GM18499 (cell line): ENCODE data around the gene MYOM1.
A peak's percentile ranks its signal among the peaks of the same experiment; 100 is the strongest.

ENCODE experiments used
- ATAC-seq: cut with Tn5 transposase; IDR thresholded peaks from one replicate; pipeline ENCODE4 v1.9.1; 2021; ENCODE audit warnings: moderate number of reproducible peaks; ENCODE audit not compliant: insufficient read depth, unreplicated experiment

The MYOM1 gene

GRCh38 chr18:3192752-3193151 lies 27.0 kb downstream of the MYOM1 start:
- ATAC-seq: no peak

- ATAC-seq: no peak
Observed at GRCh38 chr18:3192286-3192685, 27.5 kb downstream of the MYOM1 start.

GRCh38 chr18:3190610-3191009 lies 29.2 kb downstream of the MYOM1 start:
- ATAC-seq: no peak

- ATAC-seq: no peak
Observed at GRCh38 chr18:3189884-3190283, 29.9 kb downstream of the MYOM1 start.

- no peak for ATAC-seq
Observed at GRCh38 chr18:3186678-3187658, 32.8 kb downstream of the MYOM1 start.

GRCh38 chr18:3184275-3184963 lies 35.3 kb downstream of the MYOM1 start:
- ATAC-seq: no peak

GRCh38 chr18:3183103-3183717 lies 36.6 kb downstream of the MYOM1 start:
- no peak for ATAC-seq

- ATAC-seq: no peak
Observed at GRCh38 chr18:3180325-3180724, 39.4 kb downstream of the MYOM1 start.

- no peak for ATAC-seq
Observed at GRCh38 chr18:3179430-3180089, 40.2 kb downstream of the MYOM1 start.

GRCh38 chr18:3177902-3178687 lies 41.7 kb downstream of the MYOM1 start:
- ATAC-seq: peak; percentile 89

GRCh38 chr18:3175195-3175758 lies 44.5 kb downstream of the MYOM1 start:
- ATAC-seq: no peak

GRCh38 chr18:3172097-3172496 lies 47.7 kb downstream of the MYOM1 start:
- no peak for ATAC-seq

GRCh38 chr18:3171631-3172030 lies 48.1 kb downstream of the MYOM1 start:
- no peak for ATAC-seq

GRCh38 chr18:3170441-3171161 lies 49.2 kb downstream of the MYOM1 start:
- ATAC-seq: no peak

- no peak for ATAC-seq
Observed at GRCh38 chr18:3164381-3164780, 55.4 kb downstream of the MYOM1 start.

GRCh38 chr18:3163968-3164367 lies 55.8 kb downstream of the MYOM1 start:
- no peak for ATAC-seq

- no peak for ATAC-seq
Observed at GRCh38 chr18:3162181-3162580, 57.6 kb downstream of the MYOM1 start.

- ATAC-seq: no peak
Observed at GRCh38 chr18:3159830-3160229, 59.9 kb downstream of the MYOM1 start.

GRCh38 chr18:3157606-3158005 lies 62.2 kb downstream of the MYOM1 start:
- no peak for ATAC-seq
